GM18907 (cell line): ENCODE measurements around the gene NCOA7.
A peak's percentile ranks its signal among the peaks of the same experiment; 100 is the strongest.
"Not testable (repeated sequence)": the region's sequence is repeated elsewhere in the genome, so short reads cannot be mapped to it uniquely, and the experiment has no call there.

Source experiments
- ATAC-seq: cut with Tn5 transposase; IDR thresholded peaks from one replicate; pipeline ENCODE4 v1.9.1; 2021; ENCODE audit warnings: mild to moderate bottlenecking, moderate library complexity; ENCODE audit not compliant: unreplicated experiment

Gene NCOA7

DNA sequence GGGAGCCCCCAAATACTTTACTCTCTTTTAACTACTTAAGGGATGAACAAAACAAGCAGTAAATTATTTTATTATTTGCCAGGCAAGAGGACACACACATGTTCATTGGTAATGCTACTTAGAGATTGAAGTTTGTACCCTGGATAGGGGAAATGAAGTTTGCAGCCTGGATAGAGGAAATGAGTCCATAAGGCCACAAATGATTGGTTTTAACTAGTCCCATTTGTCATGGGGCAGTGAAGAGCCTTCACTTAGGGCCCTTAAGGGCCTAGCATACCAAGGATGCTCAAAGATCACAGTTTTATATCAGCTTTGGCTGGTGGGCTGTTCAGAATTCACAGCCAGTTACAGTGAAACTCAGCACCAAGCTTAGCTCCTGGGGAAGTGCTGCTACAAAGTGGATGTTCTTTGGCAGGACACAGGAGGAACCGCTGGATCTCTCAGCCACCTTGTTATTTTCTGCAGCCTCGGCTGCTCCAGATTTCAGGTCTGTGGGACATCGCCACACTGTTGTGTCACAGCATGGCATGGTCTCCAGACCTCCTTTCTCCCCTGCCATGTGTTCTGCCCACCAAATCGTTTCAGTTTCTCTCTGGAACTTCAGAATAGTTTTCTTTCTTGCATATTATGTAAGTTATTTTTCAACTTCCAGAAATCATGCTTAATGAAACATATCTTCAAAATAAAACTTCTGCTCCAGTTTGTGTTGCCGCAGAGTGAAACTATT lies 41.8 kb downstream of the NCOA7 start:
- ATAC-seq, result no peak

GRCh38 chr6:125834348-125834747 lies 43.6 kb downstream of the NCOA7 start:
- peak; percentile 97 for ATAC-seq

DNA sequence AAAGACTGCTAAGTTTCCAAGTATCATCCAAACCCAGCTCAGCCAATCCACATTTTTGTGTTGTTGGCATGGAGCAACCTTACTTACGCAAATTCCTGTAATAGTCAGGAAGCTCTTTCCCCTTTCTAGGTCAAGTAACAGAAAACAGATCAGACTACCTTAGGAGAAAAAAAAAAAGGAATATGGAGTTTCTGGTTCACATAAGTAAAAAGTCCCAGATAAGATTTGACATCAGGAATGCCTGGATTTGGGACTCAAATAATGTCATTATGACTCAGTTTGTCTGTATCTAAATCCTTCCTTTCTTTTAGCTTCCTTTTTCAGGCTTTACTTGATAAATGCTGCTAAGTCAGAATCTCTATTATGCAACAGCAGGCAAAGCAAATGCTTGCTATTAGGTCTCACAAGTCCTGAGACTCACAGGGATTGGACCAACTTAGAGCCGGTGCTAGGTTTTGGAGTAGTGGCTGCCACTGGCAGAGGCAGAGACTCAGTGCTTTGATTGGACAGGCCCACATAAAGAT lies 44.5 kb downstream of the NCOA7 start:
- no peak for ATAC-seq

GRCh38 chr6:125836466-125836865 lies 45.7 kb downstream of the NCOA7 start:
- ATAC-seq, result no peak

GRCh38 chr6:125839471-125839870 lies 48.7 kb downstream of the NCOA7 start:
- ATAC-seq, result no peak

DNA sequence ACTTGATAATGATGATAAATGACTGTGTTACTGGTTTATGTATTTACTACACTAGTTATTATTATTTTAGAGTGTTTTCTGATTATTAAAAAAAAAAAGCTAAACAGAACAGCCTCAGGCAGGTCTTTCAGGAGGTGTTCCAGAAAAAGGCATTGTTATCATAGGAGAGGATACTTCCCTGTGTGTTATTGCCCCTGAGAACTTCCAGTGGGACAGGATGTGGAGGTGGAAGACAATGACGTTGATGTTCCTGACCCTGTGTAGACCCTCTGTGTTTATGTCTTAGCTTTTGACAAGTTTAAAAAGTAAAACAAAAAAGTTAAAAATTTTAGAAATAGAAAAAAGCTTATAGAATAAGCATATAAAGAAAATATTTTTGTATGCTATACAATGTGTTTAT lies 49.1 kb downstream of the NCOA7 start:
- ATAC-seq, result no peak

- no peak for ATAC-seq
Measured at GRCh38 chr6:125841356-125842090, 50.8 kb downstream of the NCOA7 start.

DNA sequence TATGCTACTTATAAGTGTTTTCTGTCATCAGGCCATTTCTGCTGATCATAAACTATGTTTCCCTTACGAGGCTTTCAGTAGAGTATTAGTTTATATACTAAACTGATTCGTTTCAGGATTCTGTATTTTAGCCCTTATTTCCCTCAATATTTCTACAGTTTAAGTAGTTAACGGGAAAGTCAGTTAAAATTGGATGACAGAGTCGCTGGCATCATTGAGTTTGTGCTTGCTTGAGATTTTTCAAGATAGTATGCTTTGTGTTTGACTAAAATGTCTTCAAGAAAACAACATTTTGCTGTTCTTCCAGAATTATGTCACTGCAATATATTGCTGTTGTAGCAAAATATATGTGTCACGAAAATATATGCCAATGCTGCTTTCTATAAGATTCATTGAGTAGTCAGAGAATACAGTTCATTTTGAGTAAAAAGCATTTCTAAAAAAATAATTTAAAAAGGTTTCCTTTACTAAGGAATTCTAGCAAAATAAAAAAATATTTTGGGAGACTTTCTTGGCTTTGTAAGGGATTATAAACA lies 51.4 kb downstream of the NCOA7 start:
- no peak for ATAC-seq

GRCh38 chr6:125843593-125843992 lies 52.8 kb downstream of the NCOA7 start:
- ATAC-seq, result no peak

DNA sequence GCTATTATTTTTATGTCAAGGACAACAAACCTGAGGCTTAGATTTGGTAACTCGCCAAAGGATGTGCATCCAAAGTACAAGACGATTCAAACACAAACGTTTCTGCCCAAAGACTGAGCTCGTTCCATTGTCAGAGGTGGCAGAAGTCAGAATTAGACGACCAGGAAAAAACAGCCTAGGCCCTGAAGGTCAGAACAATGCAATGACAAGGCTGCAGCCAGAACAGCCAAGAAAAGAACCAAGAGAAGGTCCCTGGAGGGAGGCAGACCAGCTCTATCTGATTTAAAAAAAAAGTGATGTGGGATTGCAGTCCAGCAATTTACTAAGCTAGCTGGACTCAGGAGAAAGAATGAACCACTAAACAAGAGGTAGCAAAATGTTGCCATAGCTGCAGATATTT lies 54.2 kb downstream of the NCOA7 start:
- ATAC-seq, result no peak

GRCh38 chr6:125846292-125847024 lies 55.7 kb downstream of the NCOA7 start:
- ATAC-seq, result no peak

- not testable (repeated sequence) for ATAC-seq
Measured at GRCh38 chr6:125848286-125848685, 57.5 kb downstream of the NCOA7 start.

DNA sequence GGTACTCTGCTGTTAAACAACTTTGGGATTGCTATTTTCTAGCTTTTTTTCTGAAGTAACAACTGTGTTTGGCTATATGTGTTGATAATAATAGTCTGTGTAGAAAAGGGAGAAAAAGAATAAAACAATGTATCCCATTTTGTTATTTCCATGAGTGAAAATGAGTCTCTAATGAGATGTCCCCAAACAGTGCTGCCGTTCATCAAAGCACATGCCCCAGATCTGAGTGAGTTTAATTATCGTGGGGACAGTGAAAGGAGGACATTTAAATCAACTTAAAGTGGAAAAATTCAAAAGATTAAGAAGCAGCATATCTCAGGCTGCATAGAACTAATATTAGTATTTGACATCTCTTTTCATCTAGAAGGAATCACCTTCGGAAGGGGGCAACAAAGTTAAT lies 59.6 kb downstream of the NCOA7 start:
- ATAC-seq, result no peak

GRCh38 chr6:125852587-125852986 lies 61.8 kb downstream of the NCOA7 start:
- ATAC-seq, result no peak

- no peak for ATAC-seq
Measured at GRCh38 chr6:125853168-125853567, 62.4 kb downstream of the NCOA7 start.

DNA sequence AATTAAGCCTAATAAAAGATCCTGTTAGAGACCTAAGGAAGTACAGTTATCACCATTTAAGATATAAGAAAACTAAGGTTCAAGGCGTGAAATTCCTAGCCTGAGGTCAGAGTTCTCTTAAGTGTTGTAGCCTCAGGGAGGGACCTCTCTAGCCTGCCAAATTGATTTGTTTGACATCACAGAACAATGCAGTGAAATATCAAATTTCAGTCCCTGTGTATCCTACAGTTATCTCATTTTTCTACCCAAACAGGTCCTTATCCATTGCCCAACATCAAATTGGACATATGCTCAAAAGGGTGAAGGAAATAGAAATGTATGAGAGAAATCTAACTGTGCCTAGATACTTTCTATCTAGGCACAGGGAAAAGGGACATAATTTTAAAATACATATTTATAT lies 63.0 kb downstream of the NCOA7 start:
- ATAC-seq, result no peak

GRCh38 chr6:125854355-125854754 lies 63.6 kb downstream of the NCOA7 start:
- no peak for ATAC-seq

DNA sequence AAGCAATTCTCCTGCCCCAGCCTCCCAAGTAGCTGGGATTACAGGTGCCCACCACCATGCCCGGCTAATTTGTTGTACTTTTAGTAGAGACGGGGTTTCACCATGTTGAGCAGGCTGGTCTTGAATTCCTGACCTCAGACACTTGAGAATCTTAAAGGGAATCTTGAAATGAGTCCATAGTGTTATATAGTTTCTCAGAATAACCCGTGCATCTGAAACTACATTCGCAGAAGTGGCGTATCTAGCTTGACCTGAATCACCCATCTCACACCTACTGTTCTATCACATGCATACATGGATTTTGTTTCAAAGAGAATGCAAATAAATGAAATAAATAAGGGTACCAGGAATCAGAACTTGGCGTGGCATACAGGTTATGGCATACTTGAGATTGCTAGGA lies 65.0 kb downstream of the NCOA7 start:
- no peak for ATAC-seq

- ATAC-seq, result no peak
Measured at GRCh38 chr6:125857846-125858245, 67.1 kb downstream of the NCOA7 start.

DNA sequence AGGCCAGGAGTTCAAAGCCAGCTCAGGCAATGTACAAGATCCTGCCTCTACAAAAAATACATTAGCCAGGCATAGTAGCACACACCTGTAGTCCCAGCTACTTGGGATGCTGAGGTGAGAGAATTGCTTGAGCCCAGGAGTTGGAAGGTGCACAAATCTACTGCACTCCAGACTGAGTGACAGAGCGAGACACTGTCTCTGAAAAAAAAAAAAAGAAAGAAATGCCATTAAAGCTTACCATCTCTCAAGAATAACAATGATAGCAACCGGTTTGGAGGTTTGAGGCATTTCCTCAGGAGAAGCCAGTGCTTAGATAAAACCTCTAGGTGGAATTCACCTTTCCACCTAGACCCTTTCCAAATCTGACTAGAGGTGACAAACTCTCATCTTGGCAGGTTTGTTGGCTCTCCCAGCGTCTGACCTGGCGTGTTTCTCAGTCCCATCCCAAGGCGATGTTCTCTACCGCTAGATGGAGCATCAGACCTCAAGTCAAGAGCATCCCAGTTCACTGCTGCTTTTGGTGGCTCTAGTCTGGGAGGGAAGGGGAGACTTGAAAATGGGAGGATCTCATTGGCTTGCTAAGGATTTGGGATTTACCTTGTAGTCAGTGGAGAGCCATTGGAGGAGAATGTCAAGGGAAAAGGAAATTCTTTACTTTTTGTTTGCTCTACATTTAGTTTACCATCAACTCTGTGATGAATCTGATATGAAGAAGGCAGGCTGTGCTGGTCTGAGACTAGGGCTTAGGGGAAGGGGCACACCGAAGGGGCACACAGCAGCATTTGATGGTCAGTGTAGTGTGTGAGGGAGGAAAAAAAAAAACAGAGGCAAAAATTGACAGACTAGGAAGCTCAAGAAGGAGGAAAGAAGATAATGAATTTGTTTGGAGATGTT lies 67.9 kb downstream of the NCOA7 start:
- no peak for ATAC-seq
